MM.1S (cell line): ENCODE data around the gene FUT2.

Experiments
- DNase-seq: peaks from one replicate; pipeline ENCODE4 v3.0.0-alpha.2; 2015
- H2AFZ ChIP-seq: fragments of 300-600 bp; sonication (generic); 2 replicates; pipeline ENCODE4 v1.6.0; 2016; ENCODE audit warnings: antibody characterized with exemption, low read length
- H3F3A ChIP-seq: fragments of 300-600 bp; sonication (generic); 2 replicates; pipeline ENCODE4 v1.6.1; 2016; ENCODE audit warnings: mild to moderate bottlenecking, antibody characterized with exemption, low read length, moderate library complexity, mixed read lengths; ENCODE audit not compliant: insufficient read depth
- H3K27ac ChIP-seq: fragments of 300-600 bp; sonication (generic); 2 replicates; pipeline ENCODE4 v1.5.1; 2016; ENCODE audit warnings: mild to moderate bottlenecking, low read length
- H3K27me3 ChIP-seq: fragments of 300-600 bp; sonication (generic); replicated peaks from 2 replicates; pipeline ENCODE4 v1.6.0; 2016; ENCODE audit warnings: low read length; ENCODE audit not compliant: insufficient read depth
- H3K36me3 ChIP-seq: fragments of 300-600 bp; sonication (generic); replicated peaks from 2 replicates; pipeline ENCODE4 v1.6.1; 2016; ENCODE audit warnings: mild to moderate bottlenecking, low read length, mixed read lengths; ENCODE audit not compliant: insufficient read depth
- H3K4me1 ChIP-seq: fragments of 300-600 bp; sonication (generic); 2 replicates; pipeline ENCODE4 v1.6.1; 2016; ENCODE audit warnings: low read length, mixed read lengths
- H3K4me2 ChIP-seq: fragments of 300-600 bp; sonication (generic); 2 replicates; pipeline ENCODE4 v1.6.0; 2016; ENCODE audit warnings: low read depth, low read length
- H3K4me3 ChIP-seq: fragments of 300-600 bp; sonication (generic); 2 replicates; pipeline ENCODE4 v1.5.1; 2016; ENCODE audit warnings: low read length, mixed read lengths
- H3K79me2 ChIP-seq: fragments of 300-600 bp; sonication (generic); 2 replicates; pipeline ENCODE4 v1.6.1; 2016; ENCODE audit warnings: mixed run types, low read length, mixed read lengths
- H3K9ac ChIP-seq: fragments of 300-600 bp; sonication (generic); 2 replicates; pipeline ENCODE4 v1.6.1; 2016; ENCODE audit warnings: low read length, mixed read lengths
- H3K9me2 ChIP-seq: fragments of 300-600 bp; sonication (generic); replicated peaks from 2 replicates; pipeline ENCODE4 v1.6.1; 2016; ENCODE audit warnings: mild to moderate bottlenecking, low read length, mixed read lengths; ENCODE audit not compliant: insufficient read depth
- H3K9me3 ChIP-seq: fragments of 300-600 bp; sonication (generic); replicated peaks from 2 replicates; pipeline ENCODE4 v1.6.1; 2016; ENCODE audit warnings: mild to moderate bottlenecking, low read length, mixed read lengths; ENCODE audit not compliant: insufficient read depth
- H4K20me1 ChIP-seq: fragments of 300-600 bp; sonication (generic); 2 replicates; pipeline ENCODE4 v1.6.1; 2016; ENCODE audit warnings: mild to moderate bottlenecking, low read length, moderate library complexity, mixed read lengths; ENCODE audit not compliant: insufficient read depth
- EZH2 ChIP-seq: fragments of 300-600 bp; sonication (generic); optimal IDR thresholded peaks from 2 replicates; pipeline ENCODE3; 2017; ENCODE audit warnings: low read depth, mild to moderate bottlenecking, antibody characterized with exemption, low read length, mixed read lengths
- EZH2phosphoT487 ChIP-seq: fragments of 300-600 bp; sonication (generic); IDR thresholded peaks from 2 replicates; pipeline ENCODE4 v1.6.1; 2018; ENCODE audit warnings: antibody characterized with exemption, low read length
- TF ChIP-seq, protein P1 (sequence below): fragments of 300-600 bp; sonication (generic); IDR thresholded peaks from 2 replicates; pipeline ENCODE4 v1.5.1; 2016; ENCODE audit warnings: antibody characterized with exemption, low read length, mixed read lengths

Gene FUT2

DNA sequence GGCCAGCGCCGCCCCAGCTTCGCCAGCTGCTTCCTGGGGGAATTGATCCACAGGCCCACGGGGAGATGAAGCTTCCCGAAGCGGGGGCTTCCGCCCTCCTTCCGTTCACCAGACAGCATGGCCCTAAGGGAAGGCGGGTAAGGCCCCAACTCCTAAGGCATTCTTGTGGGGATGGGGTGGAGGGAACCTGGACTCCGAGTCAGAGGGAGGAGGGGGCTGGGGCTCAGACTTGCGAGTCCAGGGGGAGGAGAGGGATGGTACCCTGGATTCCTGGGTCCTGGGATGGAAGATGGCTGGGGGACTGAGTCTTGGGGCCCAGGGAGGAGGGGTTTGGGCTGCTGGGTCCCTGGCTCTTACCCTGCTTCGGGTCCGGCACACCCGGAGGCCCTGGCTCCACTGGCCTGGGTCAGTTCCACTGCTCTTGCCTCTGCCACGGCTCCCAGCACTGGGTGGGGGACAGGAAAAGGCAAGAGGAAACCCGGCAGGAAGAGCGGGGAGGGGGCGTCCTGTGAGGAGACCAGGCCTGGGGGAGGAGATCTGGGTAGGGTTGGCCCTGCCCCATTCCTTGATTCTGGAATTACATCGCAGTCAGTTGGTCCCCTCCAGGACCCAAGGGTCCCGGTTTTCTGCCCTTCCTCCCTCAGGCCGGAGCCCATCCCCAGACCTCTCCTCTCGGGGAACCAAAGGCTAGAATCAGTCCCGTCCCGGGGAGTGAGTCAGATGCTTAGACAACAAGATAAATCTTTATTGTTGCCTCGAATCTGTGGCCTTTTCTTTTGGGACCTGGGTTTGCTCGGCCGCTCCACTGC lies 44.6 kb downstream of the FUT2 start, which contains the start of gene RASIP1:
RASIP1 (minus strand) TSS at position 447 of the 809 bp plus-strand sequence; CDS start at position 119, 328 bp downstream.
- peaks cover 63% of the 10 kb centered on the region for H3K27me3 ChIP-seq
- no peaks in the 10 kb centered on the region for H3K9me3 ChIP-seq
- no peaks in the 10 kb centered on the region for H3K9me2 ChIP-seq
- no peak for TF ChIP-seq EZH2
- TF ChIP-seq EZH2phosphoT487: no peak
- TF ChIP-seq, protein P1, sequence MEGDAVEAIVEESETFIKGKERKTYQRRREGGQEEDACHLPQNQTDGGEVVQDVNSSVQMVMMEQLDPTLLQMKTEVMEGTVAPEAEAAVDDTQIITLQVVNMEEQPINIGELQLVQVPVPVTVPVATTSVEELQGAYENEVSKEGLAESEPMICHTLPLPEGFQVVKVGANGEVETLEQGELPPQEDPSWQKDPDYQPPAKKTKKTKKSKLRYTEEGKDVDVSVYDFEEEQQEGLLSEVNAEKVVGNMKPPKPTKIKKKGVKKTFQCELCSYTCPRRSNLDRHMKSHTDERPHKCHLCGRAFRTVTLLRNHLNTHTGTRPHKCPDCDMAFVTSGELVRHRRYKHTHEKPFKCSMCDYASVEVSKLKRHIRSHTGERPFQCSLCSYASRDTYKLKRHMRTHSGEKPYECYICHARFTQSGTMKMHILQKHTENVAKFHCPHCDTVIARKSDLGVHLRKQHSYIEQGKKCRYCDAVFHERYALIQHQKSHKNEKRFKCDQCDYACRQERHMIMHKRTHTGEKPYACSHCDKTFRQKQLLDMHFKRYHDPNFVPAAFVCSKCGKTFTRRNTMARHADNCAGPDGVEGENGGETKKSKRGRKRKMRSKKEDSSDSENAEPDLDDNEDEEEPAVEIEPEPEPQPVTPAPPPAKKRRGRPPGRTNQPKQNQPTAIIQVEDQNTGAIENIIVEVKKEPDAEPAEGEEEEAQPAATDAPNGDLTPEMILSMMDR: no peak
- no peaks in the 10 kb centered on the region for H3K79me2 ChIP-seq
- no peaks in the 10 kb centered on the region for H3F3A ChIP-seq
- no peaks in the 10 kb centered on the region for H3K4me1 ChIP-seq
- no peak within 1 kb of the TSS for H2AFZ ChIP-seq
- no peak within 1 kb of the TSS for H3K4me2 ChIP-seq
- H3K9ac ChIP-seq: no peak within 1 kb of the TSS
- no peak for DNase-seq
- H3K36me3 ChIP-seq: no peaks in the 10 kb centered on the region
- H3K4me3 ChIP-seq: no peak within 1 kb of the TSS
- H4K20me1 ChIP-seq: no peaks in the 10 kb centered on the region
- H3K27ac ChIP-seq: no peak within 1 kb of the TSS

DNA sequence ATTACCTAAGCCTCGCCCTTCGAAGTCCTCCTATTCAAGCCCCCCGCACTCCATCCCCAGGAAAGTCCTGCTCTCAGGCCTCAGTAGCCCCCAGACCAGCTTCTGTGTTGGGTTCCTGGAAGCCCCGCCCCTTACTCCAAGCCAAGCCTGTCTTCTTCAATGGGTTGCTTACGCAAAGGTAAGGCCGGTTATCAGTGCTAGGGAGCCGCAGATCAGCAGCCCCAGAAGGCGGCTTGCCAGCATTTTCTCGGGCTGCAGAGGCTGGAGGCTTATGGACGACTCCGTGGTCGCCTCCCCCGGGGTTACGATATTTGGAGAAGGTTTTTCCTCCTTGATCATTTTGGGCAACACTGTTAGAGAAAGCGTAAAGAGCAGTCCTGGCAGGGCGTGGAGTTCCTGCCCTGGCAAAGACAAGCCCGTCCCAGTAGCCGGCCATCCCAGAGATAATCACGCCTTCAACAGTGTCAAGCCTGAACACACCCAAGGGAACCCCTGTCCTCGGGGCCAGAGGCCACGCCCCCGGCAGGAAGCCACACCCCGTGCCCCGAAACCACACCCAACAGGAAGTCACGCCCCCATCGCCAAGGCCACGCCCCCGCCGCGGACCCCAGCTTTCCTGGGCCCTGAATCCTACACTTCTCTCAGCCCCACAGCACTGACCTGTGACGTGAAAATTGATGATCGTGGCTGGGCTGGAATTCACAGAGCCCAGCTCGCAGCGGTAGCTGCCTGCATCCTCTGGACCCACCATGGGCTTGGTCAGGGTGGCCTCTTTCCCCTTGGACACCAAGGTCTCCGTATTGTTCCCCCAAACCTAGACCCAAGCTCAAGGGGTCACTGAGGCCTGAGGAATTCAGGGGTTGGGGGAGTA lies 45.6 kb downstream of the FUT2 start:
- no peaks in the 10 kb centered on the region for H4K20me1 ChIP-seq
- no peak overlapping the region for H3K4me2 ChIP-seq
- no peaks in the 10 kb centered on the region for H3K9me3 ChIP-seq
- no peak overlapping the region for H3K4me3 ChIP-seq
- H3K27me3 ChIP-seq: peaks cover 69% of the 10 kb centered on the region
- H3K36me3 ChIP-seq: no peaks in the 10 kb centered on the region
- H2AFZ ChIP-seq: no peak overlapping the region
- DNase-seq: no peak
- no peak for TF ChIP-seq EZH2phosphoT487
- TF ChIP-seq, protein P1: no peak
- no peak for TF ChIP-seq EZH2
- no peaks in the 10 kb centered on the region for H3K79me2 ChIP-seq
- H3K9me2 ChIP-seq: no peaks in the 10 kb centered on the region
- no peaks in the 10 kb centered on the region for H3F3A ChIP-seq
- no peaks in the 10 kb centered on the region for H3K4me1 ChIP-seq
- no peak overlapping the region for H3K9ac ChIP-seq
- H3K27ac ChIP-seq: no peak overlapping the region

DNA sequence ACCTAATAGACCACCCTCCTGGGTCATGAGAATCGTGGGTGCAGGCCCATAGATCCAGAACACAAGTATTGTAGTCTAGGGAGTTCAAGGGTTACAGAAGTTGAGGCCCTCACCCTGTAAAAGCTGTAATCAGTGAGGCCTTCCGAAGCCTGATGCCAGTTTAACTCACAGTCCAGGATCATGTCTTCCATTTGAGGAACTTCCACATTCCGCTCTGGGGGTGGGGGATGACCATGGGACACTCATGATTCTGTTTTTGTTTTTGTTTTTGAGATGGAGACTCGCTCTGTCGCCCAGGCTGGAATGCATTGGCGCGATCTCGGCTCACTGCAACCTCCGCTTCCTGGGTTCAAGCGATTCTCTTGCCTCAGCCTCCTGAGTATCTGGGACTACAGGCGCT lies 46.3 kb downstream of the FUT2 start:
- H3K4me2 ChIP-seq: no peak overlapping the region
- no peak overlapping the region for H2AFZ ChIP-seq
- no peak for DNase-seq
- H3K4me3 ChIP-seq: no peak overlapping the region
- peaks cover 70% of the 10 kb centered on the region for H3K27me3 ChIP-seq
- no peaks in the 10 kb centered on the region for H3K36me3 ChIP-seq
- no peaks in the 10 kb centered on the region for H3K9me3 ChIP-seq
- no peaks in the 10 kb centered on the region for H3K9me2 ChIP-seq
- no peaks in the 10 kb centered on the region for H4K20me1 ChIP-seq
- no peak for TF ChIP-seq EZH2
- TF ChIP-seq, protein P1: no peak
- TF ChIP-seq EZH2phosphoT487: no peak
- H3F3A ChIP-seq: no peaks in the 10 kb centered on the region
- H3K27ac ChIP-seq: no peak overlapping the region
- H3K4me1 ChIP-seq: no peaks in the 10 kb centered on the region
- no peaks in the 10 kb centered on the region for H3K79me2 ChIP-seq
- no peak overlapping the region for H3K9ac ChIP-seq
